H9 (cell line): ENCODE measurements around the gene COX6B2. TPM values are rescaled to one million over a fixed set of nuclear protein-coding genes. Genes with fewer than 3 reads are reported as not detected.
A peak's percentile ranks its signal among the peaks of the same experiment; 100 is the strongest.

Source experiments
- DNase-seq: peaks from one replicate; pipeline ENCODE4 v3.0.0-alpha.2; 2017
- H2AFZ ChIP-seq: one replicate; pipeline ENCODE4 v1.6.1; 2013; ENCODE audit warnings: mild to moderate bottlenecking, low read length, control low read depth, moderate library complexity
- H2AK5ac ChIP-seq: 2 replicates; pipeline ENCODE4 v1.6.1; 2013; ENCODE audit warnings: low read length, control low read depth, mixed read lengths; ENCODE audit not compliant: insufficient read length
- H2BK120ac ChIP-seq: one replicate; pipeline ENCODE4 v1.6.1; 2013; ENCODE audit warnings: low read depth, mild to moderate bottlenecking, low read length, control low read depth, inconsistent platforms; ENCODE audit not compliant: poor library complexity, severe bottlenecking
- H2BK12ac ChIP-seq: 2 replicates; pipeline ENCODE4 v1.6.1; 2013; ENCODE audit warnings: low read length, control low read depth, mixed read lengths, low read depth; ENCODE audit not compliant: insufficient read length
- H2BK15ac ChIP-seq: 2 replicates; pipeline ENCODE4 v1.6.1; 2013; ENCODE audit warnings: low read depth, low read length, control low read depth
- H2BK20ac ChIP-seq: one replicate; pipeline ENCODE4 v1.6.1; 2013; ENCODE audit warnings: low read depth, mild to moderate bottlenecking, low read length, control low read depth, inconsistent platforms; ENCODE audit not compliant: poor library complexity, severe bottlenecking
- H2BK5ac ChIP-seq: 2 replicates; pipeline ENCODE4 v1.6.1; 2013; ENCODE audit warnings: low read length, control low read depth, mixed read lengths; ENCODE audit not compliant: insufficient read length
- H3K14ac ChIP-seq: 2 replicates; pipeline ENCODE4 v1.6.1; 2013; ENCODE audit warnings: low read length, control low read depth; ENCODE audit not compliant: insufficient read depth
- H3K18ac ChIP-seq: 2 replicates; pipeline ENCODE4 v1.6.1; 2013; ENCODE audit warnings: low read depth, mild to moderate bottlenecking, mixed read lengths, low read length, control low read depth; ENCODE audit not compliant: insufficient read length
- H3K23ac ChIP-seq: 2 replicates; pipeline ENCODE4 v1.6.1; 2013; ENCODE audit warnings: low read length, control low read depth, mixed read lengths, low read depth; ENCODE audit not compliant: insufficient read length
- H3K23me2 ChIP-seq: 2 replicates; pipeline ENCODE4 v1.6.1; 2013; ENCODE audit warnings: low read depth, mild to moderate bottlenecking, mixed read lengths, low read length, control low read depth; ENCODE audit not compliant: insufficient read length, poor library complexity, severe bottlenecking
- H3K27ac ChIP-seq: 2 replicates; pipeline ENCODE4 v1.5.1; 2013; ENCODE audit warnings: low read length, control low read depth, mixed read lengths, low read depth; ENCODE audit not compliant: insufficient read length
- H3K27me3 ChIP-seq: 2 replicates; pipeline ENCODE4 v1.6.1; 2013; ENCODE audit warnings: low read length, control low read depth, inconsistent platforms; ENCODE audit not compliant: insufficient read depth
- H3K4ac ChIP-seq: 2 replicates; pipeline ENCODE4 v1.6.1; 2013; ENCODE audit warnings: low read depth, mild to moderate bottlenecking, control low read depth, inconsistent platforms, low read length, moderate library complexity
- H3K4me1 ChIP-seq: 2 replicates; pipeline ENCODE4 v1.6.1; 2013; ENCODE audit warnings: low read length, control low read depth, inconsistent platforms; ENCODE audit not compliant: insufficient read depth
- H3K4me2 ChIP-seq: 2 replicates; pipeline ENCODE4 v1.6.1; 2013; ENCODE audit warnings: low read length, control low read depth, mixed read lengths; ENCODE audit not compliant: insufficient read length, insufficient read depth
- H3K56ac ChIP-seq: 2 replicates; pipeline ENCODE4 v1.6.1; 2013; ENCODE audit warnings: low read depth, mild to moderate bottlenecking, mixed read lengths, low read length, control low read depth; ENCODE audit not compliant: insufficient read length
- H3K79me1 ChIP-seq: 2 replicates; pipeline ENCODE4 v1.6.1; 2013; ENCODE audit warnings: low read depth, mild to moderate bottlenecking, moderate library complexity, low read length, control low read depth, inconsistent platforms; ENCODE audit not compliant: insufficient read depth, poor library complexity, severe bottlenecking
- H3K79me2 ChIP-seq: 2 replicates; pipeline ENCODE4 v1.6.1; 2013; ENCODE audit warnings: low read length, control low read depth, inconsistent platforms; ENCODE audit not compliant: insufficient read depth
- H3K9ac ChIP-seq: 2 replicates; pipeline ENCODE4 v1.6.1; 2013; ENCODE audit warnings: low read length, control low read depth, mixed read lengths; ENCODE audit not compliant: insufficient read length; ENCODE audit errors: extremely low read depth
- H3K9me3 ChIP-seq: one replicate; pipeline ENCODE4 v1.6.1; 2013; ENCODE audit warnings: low read depth, low read length, inconsistent platforms; ENCODE audit not compliant: control insufficient read depth
- H3T11ph ChIP-seq: one replicate; pipeline ENCODE4 v1.6.1; 2013; ENCODE audit warnings: mild to moderate bottlenecking, low read length, control low read depth, inconsistent platforms
- H4K20me1 ChIP-seq: one replicate; pipeline ENCODE4 v1.6.1; 2013; ENCODE audit not compliant: control insufficient read depth, insufficient read length, insufficient read depth
- H4K5ac ChIP-seq: 2 replicates; pipeline ENCODE4 v1.6.1; 2013; ENCODE audit warnings: low read depth, mild to moderate bottlenecking, mixed read lengths, low read length, control low read depth; ENCODE audit not compliant: insufficient read length
- H4K8ac ChIP-seq: replicated peaks from 2 replicates; pipeline ENCODE4 v1.6.1; 2013; ENCODE audit warnings: low read length, control low read depth, mixed read lengths, low read depth; ENCODE audit not compliant: insufficient read length
- H4K91ac ChIP-seq: 2 replicates; pipeline ENCODE4 v1.6.1; 2013; ENCODE audit warnings: low read depth, mild to moderate bottlenecking, moderate library complexity, mixed read lengths, low read length, control low read depth; ENCODE audit not compliant: insufficient read length
- H3K27ac Mint-ChIP-seq, 3 experiments: 2 replicates in 2 of 3; 3 replicates in 1 of 3; pipeline ENCODE4 v1.8.0; 2020 to 2021; ENCODE audit warnings: mixed read lengths in 3 of 3, mild to moderate bottlenecking in 1 of 3, moderate library complexity in 1 of 3
- H3K27me3 Mint-ChIP-seq: 2 replicates; pipeline ENCODE4 v1.8.0; 2021; ENCODE audit warnings: low read depth, mild to moderate bottlenecking, moderate library complexity, mixed read lengths
- H3K36me3 Mint-ChIP-seq, 3 experiments: 2 replicates in 2 of 3; 3 replicates in 1 of 3; pipeline ENCODE4 v1.8.0; 2020 to 2021; ENCODE audit warnings: low read depth in 3 of 3, mixed read lengths in 3 of 3; ENCODE audit not compliant: insufficient read depth in 1 of 3
- H3K4me1 Mint-ChIP-seq, 2 experiments: 2 replicates each; pipeline ENCODE4 v1.8.0; 2020; ENCODE audit warnings: mixed read lengths in 2 of 2
- H3K4me3 Mint-ChIP-seq, 2 experiments: 2 replicates in 1 of 2; 3 replicates in 1 of 2; pipeline ENCODE4 v1.8.0; 2020 to 2021; ENCODE audit warnings: mild to moderate bottlenecking in 2 of 2, mixed read lengths in 2 of 2, moderate library complexity in 1 of 2
- H3K9me3 Mint-ChIP-seq, 2 experiments: 2 replicates in 1 of 2; 3 replicates in 1 of 2; pipeline ENCODE4 v1.8.0; 2020; ENCODE audit warnings: mild to moderate bottlenecking in 2 of 2, mixed read lengths in 2 of 2, moderate library complexity in 1 of 2
- WGBS: extraction: QIAGEN DNeasy Blood & Tissue Kit; methylation state at CpG from one replicate; pipeline ENCODE4 v1.1.7; 2013; ENCODE audit warnings: missing lambda C conversion rate, low lambda C conversion rate, mixed read lengths; ENCODE audit not compliant: insufficient read length; ENCODE audit errors: extremely low coverage; 5-methylcytosine and 5-hydroxymethylcytosine counted together
- total RNA-seq: library from RNA; stranded (reverse); gene quantifications from 2 replicates; pipeline ENCODE4 v1.2.1, GENCODE V29; 2021
- TF ChIP-seq, protein P1 (sequence below): fragments of 200-600 bp; sonication (generic); conservative IDR thresholded peaks from 3 replicates; pipeline ENCODE4 v1.8.0; 2021; ENCODE audit warnings: antibody characterized with exemption, mild to moderate bottlenecking

The COX6B2 gene
- total RNA-seq, 1 experiment from 2014 or later = 4.0 TPM

DNA sequence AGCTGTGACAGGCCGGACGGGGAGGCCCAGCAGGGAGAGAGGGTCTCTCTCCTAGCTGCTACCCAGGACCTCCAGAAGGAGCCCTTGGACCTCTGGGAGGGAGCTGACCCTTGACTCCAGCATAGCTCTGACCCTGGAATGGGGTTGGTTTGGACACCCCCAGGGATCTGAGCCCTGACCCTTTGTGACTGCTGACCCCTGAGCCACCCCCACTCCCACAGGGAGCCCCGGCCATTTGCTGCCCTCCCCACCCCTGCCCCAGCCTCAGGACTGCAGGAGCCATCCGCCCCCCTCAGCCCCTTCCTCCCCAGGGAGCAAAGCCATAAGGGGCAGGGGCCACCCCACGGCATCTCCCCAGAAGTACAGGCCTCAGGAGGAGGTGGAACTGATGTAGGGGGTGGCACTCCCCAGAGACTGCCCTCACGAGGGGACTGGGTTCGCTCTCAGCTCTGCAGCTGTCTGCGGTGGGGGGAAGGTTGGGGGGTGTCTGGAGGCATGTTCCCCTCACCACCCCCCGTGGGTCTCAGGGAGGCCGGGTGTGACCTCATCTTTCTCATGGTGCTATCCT is 7.0 kb downstream of the COX6B2 start:
- Mint-ChIP-seq H3K9me3 (no peaks in the 10 kb centered on the region; a peak in 1 of 5 replicates), H3K4me1 (peaks cover 53 to 73% of the 10 kb centered on the region in 2 experiments), H3K27me3 (peaks cover 22% of the 10 kb centered on the region), H3K4me3 (peak overlapping the region; percentile 22 to 72; a peak in 3 of 5 replicates), H3K27ac (peak overlapping the region; percentile 75 to 99 (median 92); a peak in 5 of 7 replicates), H3K36me3 (peaks cover 20 to 62% (median 47%) of the 10 kb centered on the region in 3 experiments; a peak in 6 of 7 replicates)
- no peaks in the 10 kb centered on the region for H4K20me1 ChIP-seq
- no peak overlapping the region for H2BK120ac ChIP-seq
- DNase-seq = no peak
- H3K4me1 ChIP-seq = peaks cover 2% of the 10 kb centered on the region; the same call in 1 of the 2 replicates
- no peak overlapping the region for H4K5ac ChIP-seq
- H3K23me2 ChIP-seq = peaks cover 3% of the 10 kb centered on the region
- no peak overlapping the region for H2AFZ ChIP-seq
- no peaks in the 10 kb centered on the region for H3K79me1 ChIP-seq
- H2BK5ac ChIP-seq = no peak overlapping the region
- no peaks in the 10 kb centered on the region for H3K9me3 ChIP-seq
- H3K9ac ChIP-seq = no peak overlapping the region
- H4K91ac ChIP-seq = no peak overlapping the region
- no peak overlapping the region for H3K18ac ChIP-seq
- peaks cover 5% of the 10 kb centered on the region; the same call in 1 of the 2 replicates for H3K27me3 ChIP-seq
- no peak overlapping the region for H2BK12ac ChIP-seq
- no peak overlapping the region for H4K8ac ChIP-seq
- TF ChIP-seq, protein P1, sequence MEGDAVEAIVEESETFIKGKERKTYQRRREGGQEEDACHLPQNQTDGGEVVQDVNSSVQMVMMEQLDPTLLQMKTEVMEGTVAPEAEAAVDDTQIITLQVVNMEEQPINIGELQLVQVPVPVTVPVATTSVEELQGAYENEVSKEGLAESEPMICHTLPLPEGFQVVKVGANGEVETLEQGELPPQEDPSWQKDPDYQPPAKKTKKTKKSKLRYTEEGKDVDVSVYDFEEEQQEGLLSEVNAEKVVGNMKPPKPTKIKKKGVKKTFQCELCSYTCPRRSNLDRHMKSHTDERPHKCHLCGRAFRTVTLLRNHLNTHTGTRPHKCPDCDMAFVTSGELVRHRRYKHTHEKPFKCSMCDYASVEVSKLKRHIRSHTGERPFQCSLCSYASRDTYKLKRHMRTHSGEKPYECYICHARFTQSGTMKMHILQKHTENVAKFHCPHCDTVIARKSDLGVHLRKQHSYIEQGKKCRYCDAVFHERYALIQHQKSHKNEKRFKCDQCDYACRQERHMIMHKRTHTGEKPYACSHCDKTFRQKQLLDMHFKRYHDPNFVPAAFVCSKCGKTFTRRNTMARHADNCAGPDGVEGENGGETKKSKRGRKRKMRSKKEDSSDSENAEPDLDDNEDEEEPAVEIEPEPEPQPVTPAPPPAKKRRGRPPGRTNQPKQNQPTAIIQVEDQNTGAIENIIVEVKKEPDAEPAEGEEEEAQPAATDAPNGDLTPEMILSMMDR = no peak
- no peak overlapping the region for H2BK15ac ChIP-seq
- no CpG with 5 or more reads among the region's 10 CpGs for WGBS
- no peak overlapping the region for H3K23ac ChIP-seq
- H3K27ac ChIP-seq = no peak overlapping the region
- H3K56ac ChIP-seq = no peak overlapping the region
- no peak overlapping the region for H3K4ac ChIP-seq
- H3K79me2 ChIP-seq = no peaks in the 10 kb centered on the region
- no peak overlapping the region for H3K4me2 ChIP-seq
- no peak overlapping the region for H2BK20ac ChIP-seq
- no peak overlapping the region for H3T11ph ChIP-seq
- no peak overlapping the region for H2AK5ac ChIP-seq
- peak overlapping the region; percentile 23 for H3K14ac ChIP-seq
